ENCODE results near the gene COX17. TPM values are rescaled to one million over a fixed set of nuclear protein-coding genes. Genes with fewer than 3 reads are reported as not detected.
A peak's percentile ranks its signal among the peaks of the same experiment; 100 is the strongest.

COX17 gene
- total and polyA plus RNA-seq, 7 donors, result 19.0 to 267 (median 61.4) TPM

DNA sequence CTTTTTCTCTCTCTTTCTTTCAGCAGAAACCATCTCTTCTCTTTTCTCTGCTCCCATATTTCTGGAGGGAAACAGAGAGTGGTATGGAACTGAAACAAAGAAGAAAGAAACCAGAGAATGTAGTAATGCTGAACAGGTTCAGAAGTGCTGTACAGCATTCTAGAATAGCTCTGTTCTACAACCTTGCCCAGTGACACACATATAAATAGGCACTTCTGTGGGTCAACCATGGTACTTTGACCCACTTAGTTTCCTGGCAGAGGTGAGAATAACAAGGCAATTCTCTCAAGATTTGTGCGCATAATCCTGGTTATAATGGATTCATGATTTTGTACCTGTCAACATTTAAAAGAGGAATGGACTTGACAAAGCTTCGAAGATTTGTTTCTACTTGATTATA, 37.9 kb upstream of the COX17 start:
- Histone ChIP-seq H3K4me3 (no peak overlapping the region), H3K4me1 (no peaks in the 10 kb centered on the region), H3K9me3 (no peaks in the 10 kb centered on the region), H3K27ac (no peak overlapping the region), H3K27me3 (no peaks in the 10 kb centered on the region), H3K36me3 (peaks cover 0 to 19% (median 0%) of the 10 kb centered on the region in 4 donors)
- TF ChIP-seq, protein P1, sequence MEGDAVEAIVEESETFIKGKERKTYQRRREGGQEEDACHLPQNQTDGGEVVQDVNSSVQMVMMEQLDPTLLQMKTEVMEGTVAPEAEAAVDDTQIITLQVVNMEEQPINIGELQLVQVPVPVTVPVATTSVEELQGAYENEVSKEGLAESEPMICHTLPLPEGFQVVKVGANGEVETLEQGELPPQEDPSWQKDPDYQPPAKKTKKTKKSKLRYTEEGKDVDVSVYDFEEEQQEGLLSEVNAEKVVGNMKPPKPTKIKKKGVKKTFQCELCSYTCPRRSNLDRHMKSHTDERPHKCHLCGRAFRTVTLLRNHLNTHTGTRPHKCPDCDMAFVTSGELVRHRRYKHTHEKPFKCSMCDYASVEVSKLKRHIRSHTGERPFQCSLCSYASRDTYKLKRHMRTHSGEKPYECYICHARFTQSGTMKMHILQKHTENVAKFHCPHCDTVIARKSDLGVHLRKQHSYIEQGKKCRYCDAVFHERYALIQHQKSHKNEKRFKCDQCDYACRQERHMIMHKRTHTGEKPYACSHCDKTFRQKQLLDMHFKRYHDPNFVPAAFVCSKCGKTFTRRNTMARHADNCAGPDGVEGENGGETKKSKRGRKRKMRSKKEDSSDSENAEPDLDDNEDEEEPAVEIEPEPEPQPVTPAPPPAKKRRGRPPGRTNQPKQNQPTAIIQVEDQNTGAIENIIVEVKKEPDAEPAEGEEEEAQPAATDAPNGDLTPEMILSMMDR (IDR thresholded peaks at IDR 0.05), result no peak
- TF ChIP-seq EP300 (IDR thresholded peaks at IDR 0.05) (no peak), POLR2AphosphoS5 (IDR thresholded peaks at IDR 0.05) (no peak), POLR2A (IDR thresholded peaks at IDR 0.05) (no peak)
- no peak for DNase-seq
- 77 to 97% methylated on average over 2 of the region's 2 CpGs for WGBS, 2 donors
- intact Hi-C loops (cut with DNase I), result no loop called here

GRCh38 chr3:119703820-119704531, 26.8 kb upstream of the COX17 start:
- WGBS, 2 donors, result 53 to 74% methylated on average over 8 of the region's 8 CpGs
- Histone ChIP-seq H3K9me3 (no peaks in the 10 kb centered on the region), H3K4me1 (peaks cover 0 to 17% (median 13%) of the 10 kb centered on the region in 4 donors), H3K4me3 (peak overlapping the region in 3 of 4 donors; percentile 4 to 64 (median 64)), H3K27me3 (no peaks in the 10 kb centered on the region), H3K36me3 (no peaks in the 10 kb centered on the region), H3K27ac (peak overlapping the region; percentile 47 to 71 (median 56))
- TF ChIP-seq, protein P1 (IDR thresholded peaks at IDR 0.05), result no peak
- TF ChIP-seq EP300 (IDR thresholded peaks at IDR 0.05) (no peak), POLR2AphosphoS5 (IDR thresholded peaks at IDR 0.05) (no peak), POLR2A (IDR thresholded peaks at IDR 0.05) (no peak)
- intact Hi-C loops (cut with DNase I), result loop anchor here (10.0 kb wide), 2 partner anchors 391 to 851 kb away; partner anchors contain the start of gene GSK3B
- DNase-seq, result no peak

DNA sequence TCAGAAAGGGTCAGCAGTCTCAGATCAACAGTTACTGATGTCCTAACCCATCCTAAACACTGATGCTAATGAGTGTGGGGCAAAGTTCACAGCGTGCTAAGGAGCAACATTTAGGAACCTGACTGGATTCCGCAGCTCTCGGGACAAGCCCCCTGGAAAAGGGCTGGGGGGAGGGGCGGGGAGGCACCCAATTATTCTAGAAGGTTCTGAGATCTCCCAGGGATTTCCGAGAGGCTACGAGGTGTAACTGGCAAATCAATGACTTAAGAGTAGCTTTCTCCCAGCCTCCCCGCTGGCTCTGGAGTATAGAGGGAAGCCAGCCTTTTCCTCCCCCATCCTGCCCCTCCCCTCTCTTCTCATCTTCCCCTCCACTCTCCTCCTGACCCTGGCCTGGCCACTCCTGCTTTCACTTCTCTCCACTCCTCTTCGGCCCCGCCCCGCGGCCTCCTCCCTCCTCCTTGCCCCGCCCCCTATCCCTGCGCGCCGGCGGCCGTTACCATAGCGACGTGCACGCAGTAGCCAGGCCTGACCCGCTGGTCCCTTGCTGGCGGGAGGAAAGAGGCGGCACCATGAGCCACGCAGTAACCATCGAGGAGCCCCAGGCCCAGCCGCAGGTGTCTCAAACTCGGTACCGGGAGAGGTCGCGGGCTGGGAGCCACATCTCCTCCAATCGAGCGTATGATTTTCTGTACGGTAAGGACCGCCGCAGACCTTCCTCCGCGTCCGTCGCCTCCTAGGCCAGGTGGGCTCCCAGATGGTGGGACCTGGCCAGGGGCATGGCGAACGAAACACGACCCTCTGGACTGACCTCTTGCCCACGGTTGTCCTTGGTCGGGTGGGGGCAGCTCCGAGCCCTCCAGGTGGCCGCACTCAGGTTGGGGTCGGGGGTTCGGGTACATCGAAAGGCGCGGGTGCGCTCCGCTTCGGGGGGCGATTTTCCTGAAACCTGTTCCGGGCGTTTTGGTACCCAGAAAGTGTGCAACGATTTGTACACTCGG, 25.6 kb upstream of the COX17 start, which contains the start of gene CFAP91:
TSS of gene CFAP91 (plus strand) at position 493 of the 998 bp plus-strand sequence. CDS start at position 570, 77 bp downstream.
- 7 to 12% methylated on average over 59 of the region's 59 CpGs for WGBS, 2 donors

DNA sequence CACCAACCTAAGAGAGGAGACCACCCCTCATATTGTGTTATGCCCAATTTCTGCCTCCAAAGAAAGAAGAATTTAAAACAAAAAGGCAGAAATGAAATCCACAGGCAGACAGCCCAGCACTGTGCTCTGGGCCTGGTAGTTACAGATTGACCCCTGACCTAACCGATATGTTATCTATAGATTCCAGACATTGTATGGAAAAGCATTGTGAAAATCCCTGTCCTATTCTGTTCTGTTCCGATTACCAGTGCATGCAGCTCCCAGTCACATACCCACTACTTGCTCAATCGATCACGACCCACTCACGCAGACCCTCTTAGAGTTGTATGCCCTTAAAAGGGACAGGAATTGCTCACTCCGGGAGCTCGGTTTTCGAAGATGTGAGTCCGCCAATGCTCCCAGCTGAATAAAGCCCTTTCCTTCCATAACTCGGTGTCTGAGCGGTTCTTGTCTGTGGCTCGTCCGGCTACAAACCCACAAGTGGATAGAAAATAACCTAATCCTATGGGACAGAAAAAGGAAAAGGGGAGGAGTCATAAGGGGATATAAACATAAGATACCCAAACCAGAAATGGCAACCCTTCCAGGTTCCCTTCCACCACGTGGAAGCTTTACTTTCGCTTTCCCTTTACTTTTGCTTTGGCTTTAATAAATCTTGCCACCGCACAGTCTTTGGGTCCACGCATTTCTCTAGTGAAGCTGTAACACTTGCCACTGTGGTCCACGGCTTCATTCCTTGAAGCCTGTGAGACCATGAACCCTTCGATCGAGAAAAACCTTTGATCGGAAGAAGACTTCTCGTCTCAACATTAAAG, 23.9 kb upstream of the COX17 start:
- H3K27ac ChIP-seq, result no peak overlapping the region
- no peak overlapping the region for H3K4me3 ChIP-seq
- intact Hi-C loops (cut with DNase I), result loop anchor here (10.0 kb wide), 2 partner anchors 394 to 854 kb away; partner anchors contain the start of gene GSK3B
- DNase-seq, result no peak
- no peaks in the 10 kb centered on the region for H3K27me3 ChIP-seq
- no peaks in the 10 kb centered on the region for H3K9me3 ChIP-seq
- TF ChIP-seq EP300 (IDR thresholded peaks at IDR 0.05) (no peak), POLR2A (IDR thresholded peaks at IDR 0.05) (no peak), POLR2AphosphoS5 (IDR thresholded peaks at IDR 0.05) (no peak)
- TF ChIP-seq, protein P1 (IDR thresholded peaks at IDR 0.05), result no peak
- H3K4me1 ChIP-seq, result peaks cover 0 to 17% (median 13%) of the 10 kb centered on the region in 4 donors
- WGBS, 2 donors, result 90% methylated on average over 22 of the region's 22 CpGs
- H3K36me3 ChIP-seq, result no peaks in the 10 kb centered on the region

More for the DNA sequence above, 25.6 kb upstream of the COX17 start, which contains the start of gene CFAP91:
- Histone ChIP-seq H3K9me3 (no peaks in the 10 kb centered on the region), H3K4me1 (peaks cover 0 to 17% (median 13%) of the 10 kb centered on the region in 4 donors), H3K27me3 (no peaks in the 10 kb centered on the region), H3K36me3 (no peaks in the 10 kb centered on the region), H3K27ac (peak within 1 kb of the TSS; percentile 47 to 71 (median 56)), H3K4me3 (peak within 1 kb of the TSS; percentile 49 to 64 (median 58))
- peak; percentile 99 for DNase-seq
- intact Hi-C loops (cut with DNase I), result loop anchor here (10.0 kb wide), 2 partner anchors 392 to 852 kb away; partner anchors contain the start of gene GSK3B
- no peak for TF ChIP-seq EP300 (IDR thresholded peaks at IDR 0.05)
- peak in 3 of 4 donors; percentile 5 to 74 (median 36) for TF ChIP-seq POLR2AphosphoS5 (IDR thresholded peaks at IDR 0.05)

Measured in sigmoid colon (tissue), 7 donors.